ENCODE data around the gene ATP7A.

GRCh38 chrX:77899081-77899828 is 11.2 kb upstream of the ATP7A start, which contains the start of gene COX7B:
- TF ChIP-seq CTCF (IDR thresholded peaks at IDR 0.05): peak in 5 of 7 experiments; percentile 8 to 55 (median 52)
- TF ChIP-seq POLR2A (IDR thresholded peaks at IDR 0.05): peak; percentile 41 to 84 (median 82)
